Pulmonary artery endothelial cell (primary cell): ENCODE measurements around the gene ADPRS. TPM values are rescaled to one million over a fixed set of nuclear protein-coding genes. Genes with fewer than 3 reads are reported as not detected.

Experiments used
- DNase-seq: peaks from one replicate; pipeline ENCODE4 v3.0.0-alpha.2; 2011; ENCODE audit warnings: low read depth, low spot score
- total RNA-seq: library from RNA; depleted of rRNA; stranded (reverse); fragments of >200 nt; gene quantifications from 2 replicates; pipeline ENCODE4 v1.2.3, GENCODE V29; 2014

The ADPRS gene
- total RNA-seq, 1 donor from 2014 or later, result 43.5 TPM

DNA sequence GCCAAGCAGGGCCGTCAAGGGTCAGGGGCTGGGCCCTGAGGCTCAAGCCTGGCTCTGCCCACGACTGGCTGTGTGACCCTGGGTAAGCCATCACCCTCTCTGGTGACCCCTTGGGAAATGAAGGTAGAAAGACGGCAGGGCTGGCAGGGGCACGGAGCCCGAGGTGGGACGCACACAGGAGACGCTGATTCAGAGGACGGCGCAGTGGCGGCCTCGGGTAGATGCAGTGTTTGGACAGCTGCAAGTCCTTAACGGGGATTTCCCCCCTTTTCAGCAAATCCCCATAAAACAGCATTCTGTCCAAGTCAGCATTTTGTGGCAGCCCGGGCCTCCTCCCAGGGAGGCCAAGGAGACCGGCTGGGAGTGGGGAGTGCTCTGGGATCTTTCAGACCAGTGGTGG lies 19.6 kb downstream of the ADPRS start:
- no peak for DNase-seq

DNA sequence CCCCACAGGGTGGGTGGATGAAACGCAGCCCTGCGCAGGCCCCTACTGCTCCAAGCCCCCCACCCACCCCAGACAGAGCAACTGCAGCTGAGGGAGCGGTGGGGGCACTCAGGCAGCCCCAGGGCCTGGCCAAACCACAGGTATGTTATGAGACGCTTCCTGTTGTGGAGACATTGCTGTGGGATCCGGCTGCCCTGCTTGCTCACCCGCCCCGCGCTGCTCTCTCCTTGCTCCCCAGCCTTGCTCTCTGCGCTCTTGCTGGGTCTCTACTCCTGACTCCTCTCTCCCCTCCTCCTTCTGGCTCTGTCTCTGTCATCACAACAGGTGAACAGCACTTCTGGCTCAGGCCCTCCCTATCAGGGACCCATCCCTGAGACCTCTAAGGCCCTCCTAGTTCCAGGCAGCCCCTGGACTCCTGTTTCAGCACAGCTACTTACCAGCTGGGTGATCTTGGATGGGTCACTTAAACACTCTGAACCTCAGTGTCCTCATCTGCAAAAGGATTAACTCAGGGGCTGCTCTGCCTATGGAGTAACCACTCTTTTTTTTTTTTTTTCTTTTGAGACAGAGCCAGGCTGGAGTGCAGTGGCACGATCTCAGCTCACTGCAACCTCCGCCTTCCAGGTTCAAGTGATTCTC lies 20.5 kb downstream of the ADPRS start:
- no peak for DNase-seq

DNA sequence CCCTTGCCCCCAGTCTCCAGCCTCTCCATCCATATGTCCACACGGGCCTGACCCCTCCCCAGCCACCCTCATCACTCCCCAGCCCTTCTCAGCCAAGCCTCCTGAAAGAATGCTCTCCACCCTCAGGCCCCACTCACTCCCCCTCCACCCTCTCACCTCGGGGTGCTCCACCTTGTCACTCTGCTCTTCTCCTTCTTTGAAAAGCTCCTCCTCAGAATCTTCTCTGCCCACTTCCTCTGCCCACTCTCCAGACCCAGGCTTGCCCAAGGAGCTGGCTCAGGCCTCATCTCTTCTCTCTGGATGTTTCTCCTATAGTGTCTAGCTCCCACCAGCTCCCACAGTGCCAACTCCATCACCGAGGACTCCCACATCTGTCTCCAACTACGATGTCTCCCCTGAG lies 22.5 kb downstream of the ADPRS start:
- DNase-seq, result no peak

DNA sequence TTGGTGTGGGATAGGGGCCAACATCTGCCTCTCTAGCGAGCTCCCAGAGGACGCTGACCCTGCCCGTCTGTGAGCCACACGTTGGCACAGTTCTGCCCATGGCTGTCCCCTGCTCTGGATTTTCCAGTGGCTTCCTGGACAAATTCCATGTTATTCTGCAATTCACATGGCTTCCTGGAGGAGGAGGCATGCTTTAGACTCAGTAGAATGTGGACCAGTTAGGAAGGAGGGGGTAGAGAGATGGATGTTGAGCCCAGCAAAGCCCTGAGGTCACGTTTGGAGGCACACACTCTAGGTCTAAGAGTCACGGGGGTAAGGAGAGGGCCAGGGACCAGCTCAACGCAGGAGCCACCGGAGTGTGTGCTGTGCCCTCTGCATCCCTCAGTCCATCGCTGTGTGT lies 24.1 kb downstream of the ADPRS start:
- DNase-seq, result no peak

DNA sequence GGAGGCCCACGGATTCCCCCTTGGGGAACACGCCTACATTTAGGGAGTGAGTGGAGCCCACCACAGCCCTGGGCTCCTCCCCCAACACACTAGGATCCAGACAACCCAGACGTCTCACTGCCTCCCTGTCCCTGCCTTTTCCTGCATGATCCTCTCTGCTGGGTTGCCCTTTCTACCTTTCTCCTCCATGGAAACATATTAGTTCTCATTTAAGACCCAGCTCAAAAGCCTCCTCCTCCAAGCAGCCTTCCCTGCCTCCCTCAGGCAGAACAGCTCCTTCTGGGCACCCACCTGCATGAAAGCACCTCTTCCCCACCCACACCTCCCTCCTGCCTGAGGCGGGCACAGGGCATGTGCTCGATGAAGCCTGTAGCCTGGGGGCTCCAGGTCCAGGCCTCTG lies 25.7 kb downstream of the ADPRS start:
- no peak for DNase-seq

DNA sequence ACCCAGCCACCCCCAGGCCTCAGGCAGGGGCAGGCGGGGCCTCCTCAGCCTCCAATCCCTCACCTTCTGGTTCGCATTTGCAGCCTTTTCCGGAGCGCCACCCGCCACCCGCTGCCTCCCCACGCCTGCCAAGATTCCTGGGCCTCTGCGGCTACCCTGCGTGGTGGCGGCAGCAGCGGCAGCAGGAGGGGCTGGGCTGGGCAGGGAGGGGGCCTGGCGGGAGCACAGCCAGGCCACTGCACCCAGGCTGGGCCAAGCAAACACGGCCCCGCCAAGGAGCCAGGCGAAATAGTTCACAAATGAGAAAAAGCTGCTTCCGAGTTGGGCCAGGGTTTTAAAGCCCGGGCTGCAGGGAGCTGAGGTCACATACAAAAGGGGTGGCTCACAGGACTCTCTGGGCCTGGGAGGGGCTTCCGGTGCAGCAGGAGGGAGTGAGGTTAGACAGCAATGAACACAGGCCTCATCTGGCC lies 26.5 kb downstream of the ADPRS start:
- DNase-seq, result no peak

DNA sequence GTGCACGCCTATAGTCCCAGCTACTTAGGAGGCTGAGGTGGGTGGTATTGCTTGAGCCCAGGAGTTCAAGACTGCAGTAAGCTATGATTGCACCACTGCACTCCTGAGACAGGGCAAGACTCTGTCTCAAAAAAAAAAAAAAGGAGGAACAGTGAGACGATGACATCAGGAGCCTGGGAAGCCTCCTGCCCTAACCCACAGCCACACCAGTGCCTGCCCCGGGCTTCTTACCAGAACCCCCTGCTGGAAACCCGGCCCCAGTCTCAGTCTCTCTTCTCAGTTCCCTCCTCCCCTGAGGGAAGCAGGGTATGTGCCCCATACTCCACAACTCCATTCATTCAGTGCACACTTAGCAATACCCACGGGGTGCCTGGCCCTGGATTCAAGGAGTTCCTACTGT lies 27.2 kb downstream of the ADPRS start:
- no peak for DNase-seq

DNA sequence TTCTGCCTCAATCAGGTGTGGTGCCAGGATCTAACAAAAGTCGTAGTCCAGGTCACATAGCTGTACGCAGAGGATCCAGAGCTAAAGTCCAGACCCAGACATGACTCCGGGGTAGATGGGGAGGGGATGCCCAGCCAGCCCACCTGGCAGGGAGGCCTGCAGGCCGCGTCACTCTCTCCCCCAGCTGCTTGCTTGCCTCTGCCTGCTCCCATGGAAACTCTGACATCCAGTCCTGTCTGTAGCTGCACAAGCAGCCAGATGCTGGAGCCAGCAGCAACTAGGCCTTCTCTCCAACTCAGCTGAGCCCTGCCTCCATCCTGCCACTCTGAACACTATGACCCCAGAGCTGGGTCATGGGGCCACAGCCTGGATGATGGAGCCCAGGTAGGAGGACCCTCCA lies 28.2 kb downstream of the ADPRS start:
- no peak for DNase-seq

DNA sequence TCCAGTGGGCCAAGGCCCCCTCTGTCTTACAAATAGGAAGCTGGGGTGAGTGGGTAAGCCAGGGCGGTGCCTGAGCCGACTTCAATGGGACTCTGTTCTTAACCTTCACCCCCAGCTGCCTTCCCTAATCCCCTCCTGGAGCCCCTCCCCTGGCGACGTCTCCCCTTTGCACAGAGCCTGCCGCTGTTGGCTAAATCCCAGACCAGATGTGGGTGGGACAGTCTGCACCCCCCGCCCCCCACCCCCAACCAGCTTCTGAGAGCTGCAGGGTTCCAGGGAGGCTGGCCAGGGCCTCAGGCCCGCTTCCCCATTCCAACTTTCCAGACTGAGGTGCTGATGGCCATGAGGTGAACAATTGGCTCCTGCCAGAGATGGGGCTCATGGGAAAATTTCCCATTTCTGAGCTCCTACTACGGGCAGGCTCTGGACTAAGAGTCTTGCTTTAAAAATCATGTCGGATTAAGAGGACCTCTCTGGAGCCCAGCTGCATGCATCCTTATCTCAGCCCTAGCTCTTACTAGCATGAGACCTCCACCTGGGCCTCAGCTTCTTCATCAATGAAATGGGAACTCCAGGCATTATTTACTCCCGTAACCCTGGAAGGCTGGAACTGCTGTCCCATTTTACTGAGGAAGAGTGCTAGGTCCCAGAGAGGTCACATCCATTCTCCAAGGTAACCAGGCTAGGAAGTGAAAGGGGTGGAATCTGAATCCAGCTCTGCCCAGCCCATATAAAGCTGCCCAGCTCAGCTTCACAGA lies 29.9 kb downstream of the ADPRS start:
- DNase-seq, result no peak

DNA sequence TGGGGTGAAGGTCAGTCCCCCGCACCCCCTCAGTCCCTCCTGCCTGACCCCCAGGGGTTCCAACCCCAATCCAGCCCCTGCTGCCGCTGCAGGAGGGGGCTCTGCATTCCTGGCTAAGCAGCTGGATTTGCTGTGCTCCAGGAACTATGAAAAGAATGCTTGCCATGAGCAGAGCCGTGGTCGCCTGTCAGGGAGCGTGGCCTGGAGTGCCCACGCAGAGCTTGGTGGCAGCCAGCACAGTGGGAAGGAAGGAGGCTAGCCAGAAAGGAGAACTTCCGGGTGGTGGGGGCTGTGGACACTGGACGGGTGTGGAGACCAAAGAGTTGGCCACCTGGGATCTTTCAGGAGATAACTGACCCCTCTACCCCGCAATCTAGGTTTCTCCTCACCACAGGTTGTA lies 30.8 kb downstream of the ADPRS start:
- no peak for DNase-seq

DNA sequence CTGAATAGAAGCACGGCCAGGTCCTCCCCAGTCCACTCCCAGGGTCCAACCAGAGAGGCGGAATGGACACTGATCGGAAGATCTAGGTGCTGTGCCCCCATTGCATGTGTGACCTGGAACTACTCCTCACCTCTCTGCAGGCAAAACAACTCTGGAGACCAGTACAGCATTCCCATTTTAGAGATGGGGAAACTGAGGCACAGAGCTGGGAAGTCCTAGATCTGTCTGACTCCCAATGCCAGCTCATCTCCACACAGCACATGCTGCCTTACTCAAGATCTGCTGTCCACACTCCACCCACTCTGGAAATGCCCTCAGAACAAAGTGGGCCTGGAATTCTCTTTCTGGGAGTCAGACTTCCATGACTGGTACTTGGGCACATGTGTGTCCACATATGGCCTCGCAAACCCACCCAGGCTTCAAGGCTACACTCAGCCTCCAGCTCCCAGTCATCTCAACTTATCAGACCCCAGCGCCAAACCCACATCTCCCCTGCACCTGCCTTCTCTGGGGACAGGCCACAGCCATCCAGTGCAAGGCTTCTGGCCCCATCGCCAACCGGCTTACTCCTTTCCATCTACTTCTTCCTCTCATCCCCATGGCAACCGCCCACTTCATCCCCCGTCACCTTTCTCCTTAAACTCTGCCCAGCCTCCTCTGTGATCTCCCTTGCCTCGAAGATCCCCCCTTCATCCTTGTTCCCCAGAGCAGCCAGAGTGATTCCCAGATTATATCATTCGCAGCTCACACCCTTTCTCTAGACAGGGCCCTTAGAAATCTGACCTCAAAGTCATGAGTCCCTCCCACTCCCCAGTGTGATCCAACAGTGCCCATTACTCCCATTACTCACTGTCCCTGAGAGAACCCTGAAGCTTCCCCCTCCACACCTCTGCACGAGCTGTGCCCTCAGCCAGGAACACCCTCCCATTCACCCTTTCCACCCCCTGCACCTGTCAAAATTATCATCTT lies 33.7 kb downstream of the ADPRS start:
- DNase-seq, result no peak

DNA sequence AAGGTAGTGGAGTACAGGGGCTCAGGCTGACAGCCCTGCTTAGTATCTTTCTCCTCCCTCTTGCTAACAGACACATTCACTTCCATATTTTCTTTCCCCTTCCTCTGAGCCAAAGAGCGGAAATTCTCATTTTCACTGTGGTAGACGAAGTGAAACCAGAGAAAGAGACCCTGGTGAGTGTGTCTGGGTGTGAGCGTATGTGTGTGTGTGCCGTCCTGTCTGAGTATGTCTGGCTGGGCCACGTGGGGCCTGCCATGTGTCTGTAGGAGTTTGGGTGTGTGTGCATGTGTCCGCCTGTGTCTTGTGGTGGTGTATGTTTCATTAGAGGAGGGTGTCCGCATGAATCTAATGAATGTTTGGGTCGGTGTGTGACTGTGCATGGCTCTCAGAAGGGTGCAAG lies 34.7 kb downstream of the ADPRS start:
- DNase-seq, result no peak

DNA sequence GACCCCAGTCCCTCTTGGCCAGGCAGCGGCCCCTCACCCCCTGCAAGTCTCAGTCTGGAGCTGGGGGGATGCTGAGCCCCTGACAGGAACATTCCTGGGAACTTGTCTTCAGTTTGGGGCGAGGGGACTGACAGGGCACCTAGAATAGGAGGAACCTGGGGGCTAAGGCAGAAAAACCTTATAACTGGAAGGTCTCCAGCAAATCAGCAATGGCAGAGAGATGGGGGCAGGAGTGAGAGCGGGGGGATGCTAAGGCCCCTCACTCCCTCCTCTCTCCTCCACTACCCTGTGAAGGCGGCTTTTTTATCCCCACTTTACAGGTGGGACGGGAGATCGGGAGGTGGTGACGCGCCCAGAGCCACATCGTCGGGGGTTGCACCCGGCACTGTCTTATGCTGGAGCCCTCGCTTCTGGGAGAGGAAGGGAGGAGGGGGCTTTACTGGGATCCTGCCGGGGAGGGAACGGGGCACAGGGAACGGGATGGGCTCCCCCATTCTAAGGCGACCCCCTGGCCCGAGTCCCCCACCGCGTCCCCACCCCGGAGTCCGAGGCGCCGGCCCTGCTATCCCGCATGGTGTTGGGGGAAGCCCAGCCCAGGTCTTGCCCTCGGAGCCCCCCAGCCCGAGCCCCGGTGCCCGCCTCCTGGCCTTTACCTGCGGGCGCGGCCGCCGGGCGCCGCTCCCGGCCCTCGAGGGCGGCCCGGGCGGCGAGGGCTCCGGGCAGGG lies 35.9 kb downstream of the ADPRS start:
- DNase-seq, result no peak

DNA sequence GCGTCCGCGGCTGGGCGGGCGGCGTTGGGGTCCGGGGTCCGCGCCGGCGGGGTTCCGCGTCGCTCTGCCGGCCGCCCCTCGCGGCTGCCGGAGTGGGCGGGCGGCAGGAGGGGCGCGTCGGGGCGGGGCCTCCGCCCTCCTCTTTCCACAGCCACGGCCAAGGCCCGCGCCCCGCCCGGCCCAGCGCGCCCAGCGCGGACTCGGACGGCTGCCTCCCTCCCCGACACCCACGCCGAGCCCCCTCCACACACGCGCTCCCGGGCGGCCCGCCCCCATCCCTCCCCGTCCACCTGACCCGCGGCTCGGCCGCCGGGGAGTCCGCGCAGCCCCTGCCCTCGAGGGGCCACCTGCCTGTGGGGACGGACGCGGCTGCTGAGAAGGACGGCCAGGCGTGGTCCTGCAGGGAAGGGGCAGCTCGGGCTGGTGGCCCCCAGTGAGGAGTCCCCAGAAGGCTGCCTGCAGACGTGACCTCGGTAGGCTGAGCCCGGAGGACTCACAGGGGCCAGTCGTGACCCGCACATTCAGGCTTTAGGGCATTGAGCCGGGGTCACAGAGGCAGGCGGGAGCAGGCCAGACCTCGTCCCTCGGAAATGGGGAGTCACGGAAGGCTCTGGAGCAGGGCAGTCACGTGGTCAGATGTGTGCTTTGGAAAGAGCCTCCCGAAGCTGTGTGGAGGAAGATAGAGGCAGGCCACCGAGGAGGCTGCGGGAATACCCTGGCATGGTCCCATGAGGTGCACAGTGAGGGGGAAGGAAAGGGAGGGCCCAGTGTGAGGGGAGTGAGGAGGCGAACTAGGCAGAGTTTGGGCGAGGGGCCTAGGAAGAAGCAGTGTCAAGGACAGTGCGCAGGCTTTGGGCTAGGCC lies 36.7 kb downstream of the ADPRS start, which contains the start of gene COL8A2:
Gene COL8A2 (minus strand): TSS at position 94 of the 863 bp plus-strand sequence. CDS start 24,980 bp downstream, outside the sequence.
- no peak for DNase-seq

DNA sequence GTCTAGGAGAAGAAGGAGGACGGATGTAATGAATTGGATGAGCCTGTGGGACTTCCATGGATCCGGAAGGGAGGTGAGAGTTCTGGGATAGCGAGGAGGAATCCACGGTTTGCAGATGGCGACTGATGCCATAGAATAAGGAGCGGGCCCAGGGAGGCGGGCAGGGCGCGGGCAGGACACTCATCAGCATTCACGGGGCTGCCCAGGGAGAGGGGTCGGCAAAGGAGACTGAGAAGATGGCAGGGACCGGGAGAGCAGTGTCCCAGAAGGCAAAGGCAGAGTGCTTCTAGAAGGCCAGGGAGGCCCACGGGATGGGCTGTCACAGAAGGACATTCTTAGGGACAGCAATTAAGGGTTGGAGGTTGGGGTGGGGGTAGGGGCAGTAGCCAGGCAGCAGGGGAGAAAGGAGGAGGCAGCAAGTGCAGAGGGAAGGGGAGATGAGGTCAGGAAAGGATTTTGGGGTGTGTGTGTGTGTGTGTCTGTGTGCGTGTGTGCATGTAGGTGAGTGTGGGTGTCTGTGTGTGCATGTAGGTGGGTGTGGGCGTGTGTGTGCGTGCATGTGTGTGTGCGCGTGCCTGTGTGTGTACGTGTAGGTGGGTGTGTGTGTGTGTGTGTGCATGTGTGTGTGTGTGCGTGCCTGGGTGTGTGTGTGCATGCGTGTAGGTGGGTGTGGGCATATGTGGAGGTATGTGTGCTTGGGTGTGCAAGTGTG lies 37.5 kb downstream of the ADPRS start:
- DNase-seq, result no peak

DNA sequence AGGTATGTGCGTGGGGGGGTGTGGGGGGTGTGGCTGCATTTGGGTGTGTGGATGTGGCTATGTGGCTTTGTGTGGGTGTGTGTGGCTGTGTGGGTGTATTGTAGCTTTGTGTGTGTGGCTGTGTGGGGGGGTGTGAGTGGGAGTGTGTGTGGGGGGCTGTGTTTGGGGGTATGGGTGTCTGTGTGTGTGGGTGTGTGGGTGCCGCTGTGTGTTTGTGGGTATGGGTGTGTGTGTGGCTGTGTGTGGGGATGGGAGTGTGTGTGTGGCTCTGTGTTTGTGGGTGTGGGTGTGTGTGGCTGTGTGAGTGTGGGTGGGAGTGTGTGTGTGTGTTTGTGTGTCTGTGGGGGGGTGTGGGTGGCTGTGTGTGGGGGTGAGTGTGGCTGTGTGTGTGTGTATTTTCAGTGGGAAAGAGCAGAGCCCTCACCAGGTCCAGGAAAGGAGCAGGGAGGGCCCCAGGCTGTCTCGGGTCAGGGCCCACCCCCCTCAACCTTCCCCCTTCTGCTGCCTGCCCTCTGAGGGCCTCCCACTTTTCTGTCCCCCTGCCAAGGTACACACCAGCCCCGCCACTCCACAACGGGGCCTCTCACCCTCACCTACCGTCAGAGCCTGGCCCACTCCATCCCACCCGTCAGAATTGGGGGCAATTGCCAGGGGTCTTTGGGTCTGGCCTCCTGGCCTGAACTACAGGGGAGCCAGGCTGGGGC lies 38.3 kb downstream of the ADPRS start:
- DNase-seq, result no peak

DNA sequence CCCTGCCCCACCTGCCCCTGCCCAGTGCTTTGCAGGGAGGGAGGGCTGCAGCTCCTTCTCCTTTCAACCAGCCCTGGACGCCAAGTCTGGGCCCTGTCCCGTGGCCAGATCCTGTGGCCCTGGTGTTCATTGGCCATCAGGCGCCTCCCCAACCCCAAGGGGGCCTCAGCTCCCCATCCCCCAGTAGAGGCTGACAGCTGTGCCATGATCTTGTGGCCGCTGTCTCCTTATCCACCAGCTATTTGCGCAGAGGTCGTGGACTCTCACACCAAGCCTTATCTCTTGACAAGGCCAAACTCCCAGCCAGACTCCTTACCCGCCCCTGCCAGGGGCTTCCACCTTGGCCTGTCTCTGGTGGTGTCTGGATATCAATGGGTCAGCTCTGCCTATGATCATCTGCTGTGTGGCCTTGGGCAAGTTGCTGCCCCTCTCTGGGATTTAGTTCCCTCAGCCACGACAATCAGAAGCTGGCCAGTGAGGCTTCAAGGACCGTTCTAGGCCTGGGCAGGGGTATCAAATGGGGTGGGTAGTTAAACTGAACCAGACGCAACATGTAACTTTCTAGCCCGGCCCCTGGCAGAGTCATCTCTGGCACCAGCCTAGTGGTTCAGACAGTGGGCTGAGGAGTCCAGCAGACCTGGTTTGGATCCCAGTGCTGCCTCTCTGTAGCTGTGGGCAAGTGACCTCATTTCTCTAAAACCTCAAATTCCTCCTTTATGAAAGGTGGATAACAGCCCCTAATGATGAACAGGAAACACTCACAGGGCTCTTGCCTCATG lies 39.6 kb downstream of the ADPRS start:
- no peak for DNase-seq

DNA sequence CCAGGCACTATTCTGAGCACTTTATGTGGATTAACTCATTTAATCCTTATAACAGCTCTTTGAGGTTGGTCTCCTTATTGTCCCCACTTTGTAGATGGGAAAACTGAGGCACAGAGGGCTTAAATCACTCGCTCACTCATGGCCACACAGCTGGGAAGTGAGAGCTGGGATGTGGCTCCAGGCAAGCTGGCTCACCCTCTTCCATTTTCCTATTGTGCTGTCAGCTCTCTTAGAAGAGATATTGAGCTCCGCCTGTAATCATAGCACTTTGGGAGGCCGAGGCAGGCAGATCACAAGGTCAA lies 40.2 kb downstream of the ADPRS start:
- DNase-seq, result no peak
